GM20431 (cell line): Measurements from ENCODE around the gene DCDC1.
"Not testable (repeated sequence)": the region's sequence is repeated elsewhere in the genome, so short reads cannot be mapped to it uniquely, and the experiment has no call there.

Experiments
- in situ Hi-C: fragments of 300-500 bp; cut with MseI, MboI; formaldehyde crosslinking; loops from one replicate; pipeline ENCODE4 v1.15.0; 2020; ENCODE audit warnings: low sequenced_read_pairs; ENCODE audit not compliant: unreplicated experiment

Gene DCDC1

DNA sequence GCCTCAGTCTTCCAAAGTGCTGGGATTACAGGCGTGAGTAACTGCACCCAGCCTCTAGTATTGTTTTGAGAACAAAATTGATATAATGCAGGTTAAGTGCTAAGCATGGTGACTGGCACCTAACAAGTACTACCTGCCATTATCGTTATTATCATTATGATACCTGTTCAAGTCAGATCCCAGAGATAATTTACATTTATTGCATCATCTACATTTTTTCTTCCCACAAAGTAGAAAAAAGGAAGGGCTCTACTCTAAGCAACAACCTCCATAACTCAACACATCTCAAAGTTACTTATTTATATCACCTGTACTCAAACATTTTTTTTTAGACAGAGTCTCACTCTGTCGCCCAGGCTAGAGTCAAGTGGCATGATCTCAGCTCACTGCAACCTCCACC lies 42.1 kb downstream of the DCDC1 start:
- in situ Hi-C loops, result no loop called here

- in situ Hi-C loops, result no loop called here
Observed at GRCh38 chr11:31326470-31327148, 42.9 kb downstream of the DCDC1 start.

DNA sequence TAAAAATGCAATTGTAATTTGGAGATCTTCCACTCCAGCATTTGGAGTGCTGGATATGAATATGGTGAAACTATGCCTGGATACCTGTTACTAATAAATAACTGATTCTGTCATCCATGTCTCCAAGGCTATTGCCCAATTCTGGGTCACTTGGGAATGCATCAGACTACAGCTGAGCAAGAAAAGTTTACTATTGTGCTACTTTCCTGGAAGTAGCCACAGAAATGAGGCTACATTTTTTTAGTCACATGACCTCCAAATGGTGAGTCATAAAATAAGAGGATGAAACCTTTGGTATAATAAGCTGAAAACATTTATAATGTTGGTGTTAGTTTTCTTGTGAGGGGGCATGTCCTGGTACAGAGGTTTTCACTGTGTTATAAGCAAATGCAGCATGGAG lies 44.4 kb downstream of the DCDC1 start:
- in situ Hi-C loops, result no loop called here

GRCh38 chr11:31323145-31323544 lies 46.4 kb downstream of the DCDC1 start:
- in situ Hi-C loops, result no loop called here

- in situ Hi-C loops, result not testable (repeated sequence)
Observed at GRCh38 chr11:31321494-31321893, 48.0 kb downstream of the DCDC1 start.

DNA sequence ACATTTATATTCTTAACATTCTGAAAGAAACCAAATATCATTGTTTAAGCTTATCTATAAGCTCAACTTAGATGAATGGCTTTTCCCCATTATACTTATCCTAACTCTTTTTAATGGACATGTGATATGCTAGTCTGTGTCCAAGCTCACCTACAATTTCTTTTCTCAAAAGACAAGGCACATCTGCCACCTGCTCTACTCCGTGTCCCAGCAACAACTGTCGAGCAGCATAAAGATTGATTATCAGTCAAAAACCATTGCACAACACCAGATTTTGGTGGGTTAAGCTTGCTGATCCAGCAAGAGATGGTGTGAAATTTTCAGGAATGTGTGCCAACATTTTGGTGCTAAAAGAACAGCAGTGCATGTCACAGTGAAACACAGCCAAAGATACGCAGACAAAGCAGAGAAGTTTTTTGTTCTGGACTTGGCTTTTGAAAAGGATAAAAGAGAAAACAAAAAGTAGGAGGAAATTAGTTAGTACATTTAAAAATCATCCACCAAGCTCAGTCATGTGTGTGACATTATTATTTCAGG lies 65.8 kb downstream of the DCDC1 start:
- in situ Hi-C loops, result no loop called here

GRCh38 chr11:31301549-31302510 lies 67.7 kb downstream of the DCDC1 start:
- in situ Hi-C loops, result no loop called here

- in situ Hi-C loops, result no loop called here
Observed at GRCh38 chr11:31295308-31295707, 74.2 kb downstream of the DCDC1 start.

- in situ Hi-C loops, result not testable (repeated sequence)
Observed at GRCh38 chr11:31273527-31273926, 96.0 kb downstream of the DCDC1 start.

- in situ Hi-C loops, result no loop called here
Observed at GRCh38 chr11:31267720-31268119, 101.8 kb downstream of the DCDC1 start.

- in situ Hi-C loops, result no loop called here
Observed at GRCh38 chr11:31264834-31265233, 104.7 kb downstream of the DCDC1 start.

- in situ Hi-C loops, result no loop called here
Observed at GRCh38 chr11:31262761-31263160, 106.8 kb downstream of the DCDC1 start.

DNA sequence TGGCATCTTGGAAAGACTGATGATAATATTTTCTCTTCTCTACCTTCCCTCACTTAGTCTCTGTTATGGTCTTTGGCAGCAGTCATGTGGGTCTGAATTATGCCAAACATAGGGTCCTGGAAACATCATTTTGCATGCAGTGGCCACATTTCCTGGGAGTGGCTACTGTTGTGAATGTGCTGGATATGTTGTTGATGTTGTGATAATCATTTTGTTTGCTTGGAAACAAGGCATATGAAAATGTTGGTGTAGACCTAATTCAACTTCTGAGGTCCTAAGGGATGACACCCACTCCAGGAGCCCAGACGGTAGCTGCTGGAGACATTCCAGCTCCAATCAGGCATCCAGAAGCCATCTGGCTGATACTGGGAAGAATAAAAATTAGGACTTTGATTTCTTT lies 109.7 kb downstream of the DCDC1 start:
- in situ Hi-C loops, result no loop called here

DNA sequence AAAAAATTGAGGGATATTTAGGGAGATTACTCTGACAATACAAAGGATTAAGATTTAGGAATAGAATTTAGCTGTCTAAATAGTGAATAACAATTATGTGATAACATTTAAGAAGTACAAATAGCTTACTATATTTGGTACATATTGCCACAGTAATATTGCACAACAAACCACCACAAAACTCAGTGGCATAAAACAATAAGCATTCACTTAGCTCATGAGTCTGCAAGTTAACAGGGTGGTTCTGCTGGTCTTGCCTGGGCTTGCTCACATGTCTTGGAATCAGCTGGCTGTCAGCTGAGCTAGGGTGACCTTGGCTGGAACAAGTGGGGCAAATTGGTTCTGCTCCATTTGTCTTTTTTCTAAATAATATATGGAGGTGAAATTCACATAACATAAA lies 115.1 kb downstream of the DCDC1 start:
- in situ Hi-C loops, result no loop called here

GRCh38 chr11:31248768-31249167 lies 120.8 kb downstream of the DCDC1 start:
- in situ Hi-C loops, result no loop called here

DNA sequence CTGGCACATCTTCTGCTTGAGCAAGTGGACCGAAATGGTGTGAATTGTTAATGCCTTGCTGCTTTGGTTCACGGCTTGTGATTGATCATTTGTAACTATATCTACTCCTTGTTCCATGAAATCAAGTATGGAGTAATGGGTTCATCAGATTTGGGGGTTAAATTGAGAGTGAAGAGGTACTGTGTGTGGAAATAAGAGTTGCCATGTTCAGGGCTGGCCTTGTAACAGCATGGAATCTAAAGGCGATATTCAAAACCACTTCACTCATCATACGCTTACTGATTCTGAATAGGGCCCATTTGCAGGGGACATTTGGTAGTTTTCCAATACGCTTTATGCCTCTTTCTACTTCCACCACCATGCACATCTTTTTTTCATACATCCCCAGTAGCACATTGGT lies 122.2 kb downstream of the DCDC1 start:
- in situ Hi-C loops, result no loop called here

DNA sequence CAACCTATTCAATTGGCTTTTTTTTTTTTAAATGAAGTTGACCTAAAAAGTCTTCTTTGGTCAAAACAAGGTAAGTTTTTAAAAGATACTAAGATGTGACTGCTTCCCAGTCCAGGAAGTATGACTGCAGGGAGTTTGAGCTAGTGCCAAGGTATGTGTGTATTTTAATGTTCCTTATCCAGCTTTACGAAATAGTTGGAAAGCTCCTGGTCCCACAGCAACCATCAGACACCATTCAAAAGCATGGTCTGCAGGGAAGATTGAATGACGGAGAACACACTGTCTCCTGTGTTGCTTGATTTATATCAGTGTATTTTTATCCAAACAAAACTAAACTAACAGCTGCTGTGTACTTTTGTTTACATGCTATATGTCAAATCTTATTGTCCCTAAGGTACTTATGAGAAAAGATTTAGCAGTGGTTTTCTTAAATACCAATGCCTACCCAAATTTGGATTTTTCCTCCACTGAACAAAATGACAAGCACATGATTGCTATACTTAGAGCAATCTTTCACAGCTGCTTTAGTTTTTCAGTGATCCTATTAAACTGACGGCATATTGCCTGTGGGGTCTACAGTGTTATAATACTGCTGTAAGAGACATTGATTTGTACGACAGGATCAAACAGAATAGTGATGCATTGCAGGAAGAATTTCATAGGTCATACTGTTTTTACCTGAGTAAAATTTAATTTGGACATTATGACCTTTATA lies 122.9 kb downstream of the DCDC1 start:
- in situ Hi-C loops, result no loop called here

GRCh38 chr11:31243706-31244105 lies 125.8 kb downstream of the DCDC1 start:
- in situ Hi-C loops, result no loop called here

DNA sequence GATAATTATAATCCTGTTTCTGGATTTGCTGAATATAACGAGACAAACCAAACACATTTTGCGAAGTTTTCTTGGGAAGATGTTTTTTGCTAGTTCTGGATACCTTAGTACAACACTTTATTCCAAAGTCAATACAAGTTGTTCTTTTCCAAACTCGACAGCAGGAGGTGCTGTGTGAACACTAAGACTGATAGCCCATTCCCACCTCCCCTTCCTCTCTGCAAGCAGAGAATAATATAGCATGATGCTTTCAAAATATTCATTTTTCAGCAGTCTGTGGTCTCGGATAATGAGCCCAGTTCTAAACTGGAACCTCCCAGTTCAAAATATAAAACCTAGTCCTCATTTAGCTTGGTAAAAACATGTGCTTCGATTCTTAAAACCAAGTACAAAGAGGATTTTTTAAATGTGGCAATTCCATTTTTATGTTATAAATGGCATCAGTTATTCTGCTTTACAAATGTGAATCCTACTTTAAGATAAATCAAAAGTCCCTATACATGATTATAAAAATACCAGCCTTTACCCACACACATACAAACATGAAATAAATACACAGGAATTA lies 129.1 kb downstream of the DCDC1 start:
- in situ Hi-C loops, result no loop called here
